Heart left ventricle (tissue), 13 donors: ENCODE results near the gene GRIN2A.

Experiments
- CTCF ChIP-seq, 12 donors: fragments of 200-600 bp; sonication (generic) in 4 of 12; IDR thresholded peaks; one replicate each; pipeline versions ENCODE4 v1.5.0 to v1.8.0; 2018 to 2022; ENCODE audit warnings: antibody characterized with exemption in 12 of 12, mild to moderate bottlenecking in 5 of 12
- POLR2A ChIP-seq, 2 donors: fragments of 450-650 bp; IDR thresholded peaks; one replicate each; pipeline ENCODE4 v1.6.1; 2017; ENCODE audit warnings: antibody characterized with exemption in 2 of 2, mild to moderate bottlenecking in 2 of 2, moderate library complexity in 2 of 2
- donor health status: ischemic (EF 13 %, LVEDD 7.1; RV severe dilation, severe dysfunction).
- donor health status: DM: no; HTN: yes; CAD: no.
- donor health status: DM: no; HTN: no; CAD: no.
- donor health status: ischemic (EF 25% LVEDD 6.9; RV normal size, moderate dysfunction).
- donor health status: ischemic (EF 25% LVEDD 5.7; RV mildly dilated, moderate dysfunction).
- donor health status: ischemic (EF 35%, LVEDD 5.7; RV mildly dilated, moderate dysfunction).
- donor health status: nonischemic (EF 11% LVEDD 7.7; RV severe dilation, severe dysfunction).
- donor health status: DM: yes; HTN: yes; CAD: no.
- donor health status: PGD.
- donor health status: ischemic (EF 29% LVEDD 5.4; RV normal size, mild dysfunction).
- donor health status: nonischemic (EF 23%, LVEDD 6.1; RV moderate dilation, normal function).

DNA sequence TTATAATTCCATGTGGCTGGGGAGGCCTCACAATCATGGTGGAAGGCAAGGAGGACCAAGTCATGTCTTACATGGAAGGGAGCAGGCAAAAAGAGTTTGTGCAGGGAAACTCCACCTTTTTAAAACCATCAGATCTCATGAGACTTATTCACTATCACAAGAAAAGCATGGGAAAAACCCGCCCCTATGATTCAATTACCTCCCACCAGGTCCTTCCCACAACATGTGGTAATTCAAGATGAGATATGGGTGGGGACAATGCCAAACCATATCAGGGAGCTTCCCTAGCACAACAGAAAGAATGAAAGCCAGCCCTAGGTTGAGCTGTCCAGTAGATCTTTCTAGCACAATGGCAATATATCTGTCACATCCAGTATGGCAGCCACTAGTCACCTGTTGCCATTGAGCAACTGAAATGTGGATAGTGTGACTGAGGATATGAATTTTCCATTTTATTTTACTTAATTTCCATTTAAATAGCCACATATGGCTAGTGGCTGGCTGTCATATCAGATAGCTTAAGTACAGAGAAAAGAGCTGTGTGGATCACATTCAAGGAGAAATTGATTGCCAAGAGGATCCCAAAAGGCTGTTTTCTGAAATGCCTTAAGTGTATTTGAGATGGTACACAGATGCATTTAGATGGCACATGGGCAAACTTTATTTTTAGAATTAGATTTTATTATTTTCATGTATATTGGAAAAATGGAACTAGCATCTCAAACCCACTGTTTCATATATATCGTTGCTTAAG lies 273.0 kb downstream of the GRIN2A start:
- no peak for TF ChIP-seq POLR2A (IDR thresholded peaks at IDR 0.05)
- no peak for TF ChIP-seq CTCF (IDR thresholded peaks at IDR 0.05)
